BLaER1 (cell line): ENCODE results near the gene TMTC4.

Source experiments
- H3K27ac ChIP-seq: shearing (Covaris generic); formaldehyde crosslinking; 2 replicates; pipeline ENCODE4 v1.8.1; 2022
- H3K27me3 ChIP-seq: shearing (Covaris generic); formaldehyde crosslinking; 2 replicates; pipeline ENCODE4 v1.8.1; 2022
- H3K36me3 ChIP-seq: shearing (Covaris generic); formaldehyde crosslinking; 2 replicates; pipeline ENCODE4 v1.8.1; 2022
- H3K4me1 ChIP-seq: shearing (Covaris generic); formaldehyde crosslinking; 2 replicates; pipeline ENCODE4 v1.8.1; 2022
- H3K4me2 ChIP-seq: shearing (Covaris generic); formaldehyde crosslinking; 2 replicates; pipeline ENCODE4 v1.8.1; 2022
- H3K4me3 ChIP-seq: shearing (Covaris generic); formaldehyde crosslinking; 2 replicates; pipeline ENCODE4 v1.8.1; 2022
- H3K9ac ChIP-seq: shearing (Covaris generic); formaldehyde crosslinking; 2 replicates; pipeline ENCODE4 v1.8.1; 2022
- H3K9me3 ChIP-seq: shearing (Covaris generic); formaldehyde crosslinking; 2 replicates; pipeline ENCODE4 v1.8.1; 2022
- H4K20me1 ChIP-seq: shearing (Covaris generic); formaldehyde crosslinking; 2 replicates; pipeline ENCODE4 v1.8.1; 2022
- Cebpa-rat ChIP-seq: shearing (Covaris generic); IDR thresholded peaks from 2 replicates; pipeline ENCODE4 v1.8.1; 2022

The TMTC4 gene

GRCh38 chr13:100667894-100668293 is 6.7 kb downstream of the TMTC4 start:
- peaks cover 8% of the 10 kb centered on the region for H3K4me1 ChIP-seq
- H3K9me3 ChIP-seq, result no peaks in the 10 kb centered on the region
- H3K36me3 ChIP-seq, result peaks cover 78% of the 10 kb centered on the region
- H3K9ac ChIP-seq, result no peak overlapping the region
- no peak overlapping the region for H3K27ac ChIP-seq
- H4K20me1 ChIP-seq, result peaks cover 52% of the 10 kb centered on the region
- H3K4me2 ChIP-seq, result no peak overlapping the region
- no peak for TF ChIP-seq Cebpa-rat
- H3K27me3 ChIP-seq, result no peaks in the 10 kb centered on the region
- no peak overlapping the region for H3K4me3 ChIP-seq

DNA sequence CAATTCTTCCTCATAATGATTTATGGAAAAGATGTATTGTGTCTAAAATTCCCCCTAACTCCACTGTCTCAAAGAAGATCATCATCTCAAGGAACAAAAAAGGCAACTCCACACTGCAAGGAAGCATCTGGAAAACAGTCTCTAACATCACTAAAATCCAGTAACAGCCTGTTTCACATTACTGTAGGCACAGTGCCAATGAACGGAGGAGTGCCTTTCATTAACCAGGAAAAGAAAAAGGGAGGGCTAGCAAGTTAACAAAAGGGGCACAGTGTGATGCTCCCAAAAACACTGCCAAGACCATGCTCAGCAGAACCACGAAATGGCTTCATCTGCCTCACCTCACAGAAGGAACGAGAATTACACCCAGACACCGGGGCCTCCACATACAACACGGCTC is 8.5 kb downstream of the TMTC4 start:
- no peaks in the 10 kb centered on the region for H3K27me3 ChIP-seq
- H3K36me3 ChIP-seq, result peaks cover 96% of the 10 kb centered on the region
- no peak overlapping the region for H3K4me3 ChIP-seq
- TF ChIP-seq Cebpa-rat, result no peak
- no peak overlapping the region for H3K4me2 ChIP-seq
- H4K20me1 ChIP-seq, result peaks cover 35% of the 10 kb centered on the region
- H3K4me1 ChIP-seq, result no peaks in the 10 kb centered on the region
- H3K27ac ChIP-seq, result no peak overlapping the region
- no peaks in the 10 kb centered on the region for H3K9me3 ChIP-seq
- no peak overlapping the region for H3K9ac ChIP-seq

GRCh38 chr13:100665403-100665802 is 9.2 kb downstream of the TMTC4 start:
- TF ChIP-seq Cebpa-rat, result no peak
- H3K4me1 ChIP-seq, result no peaks in the 10 kb centered on the region
- H4K20me1 ChIP-seq, result peaks cover 27% of the 10 kb centered on the region

GRCh38 chr13:100664171-100664900 is 10.3 kb downstream of the TMTC4 start:
- Histone ChIP-seq H3K4me1 (peaks cover 5% of the 10 kb centered on the region), H3K27ac (no peak overlapping the region), H3K9me3 (no peaks in the 10 kb centered on the region), H3K4me3 (no peak overlapping the region), H3K9ac (no peak overlapping the region), H3K4me2 (no peak overlapping the region), H3K36me3 (peaks cover 98% of the 10 kb centered on the region), H3K27me3 (no peaks in the 10 kb centered on the region), H4K20me1 (peaks cover 17% of the 10 kb centered on the region; the same call in 1 of the 2 replicates)
- TF ChIP-seq Cebpa-rat, result no peak

More at GRCh38 chr13:100665403-100665802, 9.2 kb downstream of the TMTC4 start:
- Histone ChIP-seq H3K27ac (no peak overlapping the region), H3K4me2 (no peak overlapping the region), H3K27me3 (no peaks in the 10 kb centered on the region), H3K4me3 (no peak overlapping the region), H3K9me3 (no peaks in the 10 kb centered on the region), H3K36me3 (peaks cover 98% of the 10 kb centered on the region), H3K9ac (no peak overlapping the region)

GRCh38 chr13:100662468-100663211 is 12.0 kb downstream of the TMTC4 start:
- Histone ChIP-seq H3K4me2 (no peak overlapping the region), H4K20me1 (peaks cover 9% of the 10 kb centered on the region; the same call in 1 of the 2 replicates), H3K36me3 (peaks cover 95% of the 10 kb centered on the region), H3K9me3 (no peaks in the 10 kb centered on the region), H3K27ac (no peak overlapping the region), H3K9ac (no peak overlapping the region), H3K4me3 (no peak overlapping the region), H3K4me1 (peaks cover 18% of the 10 kb centered on the region), H3K27me3 (no peaks in the 10 kb centered on the region)
- TF ChIP-seq Cebpa-rat, result no peak

- Histone ChIP-seq H3K27ac (no peak overlapping the region), H4K20me1 (peaks cover 8% of the 10 kb centered on the region; the same call in 1 of the 2 replicates), H3K27me3 (no peaks in the 10 kb centered on the region), H3K4me1 (peaks cover 18% of the 10 kb centered on the region), H3K4me3 (no peak overlapping the region), H3K36me3 (peaks cover 95% of the 10 kb centered on the region), H3K9ac (no peak overlapping the region), H3K4me2 (no peak overlapping the region), H3K9me3 (no peaks in the 10 kb centered on the region)
- TF ChIP-seq Cebpa-rat, result no peak
Measured at GRCh38 chr13:100660761-100661160, 13.8 kb downstream of the TMTC4 start.

- Histone ChIP-seq H3K4me3 (no peak overlapping the region), H3K4me1 (peaks cover 18% of the 10 kb centered on the region), H3K27ac (no peak overlapping the region), H3K4me2 (0 out of 2 replicates have a peak overlapping the region, but pooled peaks have one; percentile 42), H3K27me3 (no peaks in the 10 kb centered on the region), H3K36me3 (peaks cover 96% of the 10 kb centered on the region), H4K20me1 (peaks cover 8% of the 10 kb centered on the region; the same call in 1 of the 2 replicates), H3K9me3 (no peaks in the 10 kb centered on the region), H3K9ac (no peak overlapping the region)
- no peak for TF ChIP-seq Cebpa-rat
Measured at GRCh38 chr13:100659578-100659977, 15.0 kb downstream of the TMTC4 start.

GRCh38 chr13:100658363-100658762 is 16.2 kb downstream of the TMTC4 start:
- Histone ChIP-seq H3K4me1 (peaks cover 18% of the 10 kb centered on the region), H3K27me3 (no peaks in the 10 kb centered on the region), H3K36me3 (peaks cover 93% of the 10 kb centered on the region), H3K4me2 (peak overlapping the region; percentile 42; the same call in 1 of the 2 replicates), H3K27ac (no peak overlapping the region), H3K9me3 (no peaks in the 10 kb centered on the region), H3K9ac (no peak overlapping the region), H4K20me1 (peaks cover 13% of the 10 kb centered on the region; the same call in 1 of the 2 replicates), H3K4me3 (no peak overlapping the region)
- no peak for TF ChIP-seq Cebpa-rat

- peaks cover 18% of the 10 kb centered on the region for H3K4me1 ChIP-seq
- H3K36me3 ChIP-seq, result peaks cover 92% of the 10 kb centered on the region
- no peak overlapping the region for H3K4me3 ChIP-seq
- no peak overlapping the region for H3K4me2 ChIP-seq
- H3K9me3 ChIP-seq, result no peaks in the 10 kb centered on the region
- H3K27me3 ChIP-seq, result no peaks in the 10 kb centered on the region
- no peak for TF ChIP-seq Cebpa-rat
- H3K9ac ChIP-seq, result no peak overlapping the region
- no peak overlapping the region for H3K27ac ChIP-seq
- peaks cover 15% of the 10 kb centered on the region; the same call in 1 of the 2 replicates for H4K20me1 ChIP-seq
Measured at GRCh38 chr13:100657881-100658315, 16.7 kb downstream of the TMTC4 start.

- Histone ChIP-seq H3K27ac (no peak overlapping the region), H3K36me3 (peaks cover 67% of the 10 kb centered on the region), H3K4me1 (no peaks in the 10 kb centered on the region), H3K27me3 (no peaks in the 10 kb centered on the region), H3K9me3 (no peaks in the 10 kb centered on the region), H3K4me3 (no peak overlapping the region), H4K20me1 (0 out of 2 replicates have a peak, but pooled peaks cover 13% of the 10 kb centered on the region), H3K9ac (no peak overlapping the region), H3K4me2 (no peak overlapping the region)
- no peak for TF ChIP-seq Cebpa-rat
Measured at GRCh38 chr13:100652510-100652909, 22.1 kb downstream of the TMTC4 start.
